GM19099 (cell line): ENCODE results near the gene SYAP1.

Experiments
- POLR2A ChIP-seq: IDR thresholded peaks from 3 replicates; pipeline ENCODE4 v1.6.1; 2011; ENCODE audit warnings: low read depth; ENCODE audit not compliant: insufficient read length; ENCODE audit errors: extremely low read depth

The SYAP1 gene, protein sequence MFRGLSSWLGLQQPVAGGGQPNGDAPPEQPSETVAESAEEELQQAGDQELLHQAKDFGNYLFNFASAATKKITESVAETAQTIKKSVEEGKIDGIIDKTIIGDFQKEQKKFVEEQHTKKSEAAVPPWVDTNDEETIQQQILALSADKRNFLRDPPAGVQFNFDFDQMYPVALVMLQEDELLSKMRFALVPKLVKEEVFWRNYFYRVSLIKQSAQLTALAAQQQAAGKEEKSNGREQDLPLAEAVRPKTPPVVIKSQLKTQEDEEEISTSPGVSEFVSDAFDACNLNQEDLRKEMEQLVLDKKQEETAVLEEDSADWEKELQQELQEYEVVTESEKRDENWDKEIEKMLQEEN

DNA sequence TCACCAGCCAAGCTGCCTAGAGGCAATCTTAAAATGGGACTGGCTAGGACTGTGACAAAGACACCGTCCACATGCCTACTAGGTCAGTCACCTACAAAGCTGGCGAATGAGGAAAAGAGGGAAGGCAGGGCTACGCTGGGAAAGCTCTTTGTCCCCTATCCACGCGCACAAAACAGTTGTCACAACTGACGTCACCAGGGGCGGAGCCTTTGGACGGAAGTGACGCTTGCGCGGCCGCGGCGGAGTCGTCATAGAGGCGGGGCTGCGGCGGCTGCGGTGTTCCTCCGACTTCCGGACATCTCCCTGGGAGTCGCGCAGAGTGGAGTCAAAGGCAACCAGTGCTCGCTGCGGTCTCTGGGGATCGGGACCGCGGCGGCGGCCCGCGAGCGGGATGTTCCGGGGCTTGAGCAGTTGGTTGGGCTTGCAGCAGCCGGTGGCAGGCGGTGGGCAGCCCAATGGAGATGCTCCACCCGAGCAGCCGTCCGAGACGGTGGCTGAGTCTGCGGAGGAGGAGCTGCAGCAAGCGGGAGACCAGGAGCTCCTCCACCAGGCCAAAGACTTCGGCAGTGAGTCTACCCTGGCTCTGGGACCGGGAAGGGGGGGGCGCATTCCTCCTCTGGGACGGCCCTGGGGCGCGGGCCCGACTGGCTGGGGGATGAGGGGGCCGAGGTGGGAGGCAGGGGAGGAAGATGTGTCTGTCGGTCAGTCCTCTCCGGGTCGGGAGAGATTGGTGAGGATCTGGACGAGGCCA lies at the start of gene SYAP1:
Gene SYAP1, plus strand, starts transcription at position 279 of the 751 bp plus-strand sequence. Its CDS starts 113 bp downstream, at position 392.
- peak; percentile 95 for TF ChIP-seq POLR2A

DNA sequence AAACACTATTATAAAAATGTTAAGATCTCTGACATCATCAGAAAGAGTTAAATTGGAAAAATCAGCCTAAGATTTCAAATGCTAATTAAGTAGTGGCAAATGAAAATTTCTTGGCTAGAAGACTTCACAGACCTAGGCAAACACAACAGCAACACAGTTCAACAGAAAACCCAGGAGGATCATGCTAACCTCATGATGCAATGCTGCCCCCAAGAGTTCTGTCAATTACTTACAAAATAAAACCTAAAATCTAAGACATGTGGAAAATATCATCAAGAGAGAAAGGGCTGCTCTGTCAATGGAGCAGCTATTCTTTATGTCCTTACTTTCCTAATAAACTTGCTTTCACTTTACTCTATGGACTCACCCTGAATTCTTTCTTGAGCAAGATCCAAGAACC lies 48.4 kb upstream of the SYAP1 start:
- no peak for TF ChIP-seq POLR2A

DNA sequence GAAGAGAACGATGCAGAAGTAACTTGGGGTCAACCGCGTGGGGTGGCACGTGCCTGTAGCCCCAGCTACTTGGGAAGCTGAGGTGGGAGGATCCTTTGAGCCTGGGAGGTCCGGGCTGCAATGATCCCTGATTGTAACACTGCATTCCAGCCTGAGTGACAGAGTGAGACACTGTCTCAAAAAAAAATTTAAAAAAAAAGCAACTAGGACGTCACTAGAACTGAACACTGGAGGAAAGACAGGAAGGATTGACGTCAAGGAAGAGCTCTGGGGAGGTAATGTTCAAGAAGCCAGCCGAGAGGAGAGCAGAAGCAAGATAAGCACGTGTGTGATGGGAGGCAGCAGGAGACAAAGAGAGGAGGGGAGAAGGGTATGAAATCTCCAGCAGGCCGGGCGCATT lies 40.7 kb upstream of the SYAP1 start:
- TF ChIP-seq POLR2A = no peak

DNA sequence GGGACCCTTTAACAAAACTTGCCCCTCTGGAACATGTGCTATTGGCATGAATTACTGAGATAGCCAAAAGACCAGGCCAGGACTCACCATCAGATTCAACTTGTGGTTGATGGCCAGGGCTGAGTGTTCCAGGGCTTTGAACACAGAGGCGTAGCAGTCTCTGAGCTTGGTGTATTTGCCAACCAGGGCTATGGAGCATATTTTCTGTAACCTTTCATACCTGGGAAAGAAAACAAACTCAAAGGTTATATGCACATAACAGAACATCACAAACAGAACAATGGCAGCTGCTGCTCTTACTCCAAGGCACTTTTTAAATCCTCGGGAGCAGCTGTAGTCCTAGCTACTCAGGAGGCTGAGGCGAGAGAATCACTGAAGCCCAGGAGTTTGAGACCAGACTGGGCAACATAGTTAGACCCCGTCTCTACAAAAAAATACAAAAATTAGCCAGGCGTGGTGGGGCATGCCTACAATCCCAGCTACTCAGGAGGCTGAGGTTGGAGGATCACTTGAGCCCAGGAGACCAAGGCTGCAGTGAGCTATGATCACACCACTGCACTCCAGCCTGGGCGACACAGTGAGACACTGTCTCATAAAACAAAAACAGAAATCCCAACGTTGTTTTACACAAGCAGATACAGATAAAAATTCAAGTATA lies 36.3 kb upstream of the SYAP1 start:
- TF ChIP-seq POLR2A = no peak

DNA sequence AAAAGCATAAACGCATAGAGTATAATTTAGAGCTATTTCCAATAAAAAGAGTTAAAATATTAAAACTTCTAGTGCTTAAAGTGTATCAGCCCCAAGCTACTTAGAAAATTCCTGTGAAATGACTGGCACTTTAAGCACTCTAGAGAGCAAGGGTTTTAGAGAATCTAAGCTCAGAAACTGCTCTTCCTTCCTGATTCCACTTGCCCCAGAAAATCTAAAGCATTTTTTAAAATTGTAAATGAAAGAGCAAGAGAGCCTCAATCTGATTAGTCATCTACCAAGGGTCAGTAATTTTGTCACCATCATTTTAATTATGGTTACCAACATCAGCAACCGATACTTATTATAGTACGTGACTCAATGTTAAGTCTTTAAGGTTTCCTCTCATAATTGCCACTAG lies 31.9 kb upstream of the SYAP1 start:
- TF ChIP-seq POLR2A = no peak

DNA sequence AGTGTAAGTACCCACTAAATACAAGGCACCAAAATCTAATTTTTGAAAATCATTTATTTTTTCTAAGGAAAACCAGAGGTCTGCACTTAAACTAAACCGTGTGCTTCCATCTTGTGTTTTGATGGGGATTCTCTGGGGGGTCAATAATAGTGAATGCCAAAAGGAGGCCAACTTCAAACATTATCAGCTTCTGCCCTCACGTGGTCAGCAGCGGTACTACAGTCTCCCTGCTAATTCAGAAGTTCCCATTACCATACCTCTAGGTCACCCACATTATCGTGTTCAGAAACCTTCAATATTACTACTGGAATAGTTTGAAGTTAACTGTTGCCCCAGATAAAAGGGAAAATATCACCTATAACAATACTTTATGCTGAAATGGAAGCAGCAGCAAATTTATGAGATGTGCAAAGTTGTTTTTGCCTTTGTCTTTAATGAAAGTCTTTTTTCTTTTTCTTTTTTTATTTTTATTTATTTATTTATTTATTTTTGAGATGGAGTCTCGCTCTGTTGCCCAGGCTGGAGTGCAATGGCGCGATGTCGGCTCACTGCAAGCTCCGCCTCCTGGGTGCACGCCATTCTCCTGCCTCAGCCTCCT lies 24.2 kb upstream of the SYAP1 start:
- TF ChIP-seq POLR2A = no peak

DNA sequence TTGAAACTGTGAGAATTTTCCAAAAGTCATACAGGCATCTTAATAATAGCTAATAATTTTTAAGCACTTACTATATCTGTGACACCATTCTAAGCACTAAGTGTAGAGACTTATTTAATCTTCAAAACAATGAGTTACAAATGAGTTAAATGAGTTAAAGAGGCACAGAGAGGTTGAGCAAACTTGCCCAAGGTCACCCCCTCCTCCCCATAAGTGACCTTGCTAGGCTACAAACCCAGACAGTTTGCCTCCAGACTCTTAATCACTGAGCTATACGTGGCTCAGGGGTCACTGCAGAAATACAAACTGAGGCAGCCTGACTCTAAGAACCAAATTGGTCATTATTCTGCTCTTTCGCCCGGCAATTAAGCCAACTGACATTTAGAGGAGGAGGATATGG lies 22.5 kb upstream of the SYAP1 start:
- no peak for TF ChIP-seq POLR2A

DNA sequence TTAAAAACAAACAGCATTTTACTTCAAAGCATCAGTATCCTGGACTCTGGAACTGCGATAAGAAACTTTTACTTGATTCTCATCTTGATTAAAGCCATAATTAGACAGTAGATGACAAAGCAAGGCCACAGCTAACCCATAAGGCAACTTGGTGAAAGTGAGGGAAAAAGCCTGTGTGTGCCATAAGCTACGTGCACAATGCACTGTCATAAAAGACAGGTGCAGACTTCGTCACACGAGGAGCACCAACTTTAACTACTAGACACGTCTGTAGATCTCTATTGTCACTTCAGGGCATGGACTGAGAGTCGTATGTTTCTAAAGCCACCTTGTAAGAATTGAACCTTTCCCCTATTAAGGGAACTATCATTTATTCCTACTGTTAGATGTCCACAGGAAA lies 20.0 kb upstream of the SYAP1 start:
- no peak for TF ChIP-seq POLR2A

DNA sequence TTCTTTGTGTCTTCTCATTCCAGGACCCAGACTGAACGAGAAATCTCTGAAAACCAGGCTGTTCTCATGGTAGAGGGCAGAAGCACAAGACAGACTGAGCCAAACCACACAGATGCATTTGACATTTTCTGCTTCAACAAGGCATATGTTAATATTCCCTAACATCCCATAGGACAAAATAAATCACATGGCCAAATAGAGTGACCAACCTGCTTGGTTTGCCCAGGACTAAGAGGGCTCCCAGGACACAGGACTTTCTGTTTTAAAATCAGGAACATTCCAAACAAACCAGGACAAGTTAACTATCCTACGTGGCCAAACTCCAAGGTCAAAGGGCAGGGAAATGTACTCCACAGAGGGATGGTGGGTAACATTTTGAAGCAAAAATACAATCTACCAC lies 18.7 kb upstream of the SYAP1 start:
- no peak for TF ChIP-seq POLR2A

DNA sequence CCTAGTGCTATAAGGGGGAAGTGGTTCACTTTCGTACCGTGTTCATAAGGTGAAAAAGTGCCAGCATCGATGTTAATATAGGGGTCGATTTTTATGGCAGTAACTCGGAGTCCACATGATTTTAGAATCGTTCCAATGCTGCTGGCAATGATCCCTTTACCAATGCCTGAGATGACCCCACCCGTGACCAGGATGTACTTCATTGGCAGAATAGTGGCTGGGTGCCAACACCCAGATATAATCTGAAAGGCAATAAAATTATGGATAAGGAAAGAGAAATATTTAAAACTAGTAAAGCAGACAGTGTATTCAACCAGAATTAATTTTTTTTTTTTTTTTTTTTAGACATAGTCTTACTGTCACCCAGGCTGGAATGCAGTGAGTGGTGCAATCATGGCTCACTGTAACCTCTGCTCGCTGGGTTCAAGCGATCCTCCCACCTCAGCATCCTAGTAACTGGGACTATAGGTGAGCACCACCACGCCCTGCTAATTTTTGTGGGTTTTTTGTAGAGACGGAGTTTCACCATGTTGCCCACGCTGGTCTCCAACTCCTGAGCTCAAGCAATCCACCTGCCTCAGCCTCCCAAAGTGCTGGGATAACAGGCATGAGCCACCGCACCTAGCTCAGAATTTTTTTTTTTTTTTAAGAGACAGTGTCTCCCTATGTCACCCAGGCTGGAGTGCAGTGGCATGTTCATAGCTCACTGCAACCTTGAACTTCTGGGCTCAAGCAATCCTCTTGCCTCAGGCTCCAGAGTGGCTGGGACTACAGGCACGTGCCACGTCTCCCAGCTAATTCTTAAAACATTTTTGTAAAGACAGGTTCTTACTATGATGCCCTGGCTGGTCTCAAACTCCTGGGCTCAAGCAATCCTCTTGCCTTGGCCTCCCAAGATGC lies 16.5 kb upstream of the SYAP1 start:
- TF ChIP-seq POLR2A = no peak

DNA sequence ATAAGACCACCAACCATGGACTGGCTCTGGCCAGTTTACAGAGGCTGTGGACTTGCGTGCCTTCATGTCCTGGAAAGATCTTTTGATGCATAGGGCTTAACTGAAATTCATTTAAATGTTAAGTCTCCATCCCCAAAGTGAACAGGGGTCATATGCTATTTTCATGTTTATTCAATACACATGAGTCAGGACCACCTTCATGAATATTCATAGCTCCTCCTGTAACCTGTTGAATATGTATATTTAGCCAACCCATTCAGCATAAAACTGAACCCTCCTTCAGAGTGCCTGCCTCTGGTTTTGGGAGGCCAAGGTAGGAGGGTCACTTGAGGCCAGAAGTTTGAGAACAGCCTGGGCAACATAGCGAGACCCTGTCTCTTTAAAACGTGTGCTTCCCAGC lies 14.0 kb upstream of the SYAP1 start:
- no peak for TF ChIP-seq POLR2A

DNA sequence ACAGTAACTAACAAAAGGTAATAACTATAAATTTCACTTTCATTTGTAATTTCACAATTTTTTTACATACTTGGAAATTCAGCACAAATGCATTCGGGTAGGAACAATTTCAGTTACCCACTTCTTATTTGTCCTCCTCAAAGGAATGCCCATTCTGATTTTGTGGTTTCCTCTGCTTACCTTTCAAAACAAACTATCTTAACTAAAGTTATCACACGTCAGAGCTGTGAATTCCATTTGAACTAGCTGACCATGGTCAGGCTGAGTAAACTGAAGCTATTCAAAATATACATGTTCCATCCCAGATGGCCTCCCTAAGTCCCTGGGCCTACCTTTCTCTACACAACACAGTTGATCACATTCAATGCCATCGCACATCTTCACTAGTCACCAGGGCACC lies 11.4 kb upstream of the SYAP1 start:
- no peak for TF ChIP-seq POLR2A

DNA sequence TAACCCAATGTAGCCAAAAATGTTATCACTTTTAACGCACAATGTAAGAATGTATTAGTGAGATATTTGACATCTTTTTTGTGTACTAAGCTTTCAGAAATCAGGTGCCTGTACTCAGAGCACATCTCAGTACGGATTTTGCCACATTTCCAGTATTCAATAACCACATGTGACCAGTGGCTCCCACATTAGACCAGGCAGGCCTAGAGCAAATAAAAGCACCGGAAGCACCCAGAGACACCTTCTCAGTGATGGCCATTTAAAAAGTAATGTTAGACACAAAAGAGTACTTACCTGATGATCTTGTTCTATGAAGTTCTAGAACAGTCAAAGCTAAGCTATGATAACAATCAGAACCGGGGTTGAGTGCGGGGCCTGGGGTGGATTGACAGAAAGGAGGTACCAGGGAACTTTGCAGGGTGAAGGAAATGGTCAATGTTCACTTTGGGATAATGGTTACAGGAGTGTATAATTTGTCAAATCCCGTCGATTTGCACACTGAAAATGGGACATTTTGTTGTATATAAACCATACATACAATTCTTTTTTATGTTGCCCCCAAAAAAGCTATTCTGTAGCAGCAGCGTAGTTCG lies 8.1 kb upstream of the SYAP1 start:
- peak; percentile 0 for TF ChIP-seq POLR2A
